Measurements from ENCODE around the gene PCBD1. TPM values are rescaled to one million over a fixed set of nuclear protein-coding genes. Genes with fewer than 3 reads are reported as not detected.

PCBD1 gene
- total RNA-seq, 2 donors from 2014 or later = 8.1 TPM

GRCh38 chr10:70858759-70859158 is 29.6 kb downstream of the PCBD1 start:
- Mint-ChIP-seq H3K27me3 (no peaks in the 10 kb centered on the region), H3K27ac (peak overlapping the region; percentile 67), H3K4me1 (peaks cover 2% of the 10 kb centered on the region), H3K4me3 (no peak overlapping the region), H3K36me3 (ENCODE audit: low read depth) (peaks cover 11% of the 10 kb centered on the region)
- H3K9me3 ChIP-seq (ENCODE audit: control insufficient read depth, low read length, poor library complexity, severe bottlenecking) = no peaks in the 10 kb centered on the region
- DNase-seq (no peak), ATAC-seq (no peak)

GRCh38 chr10:70856454-70856853 is 31.9 kb downstream of the PCBD1 start:
- Mint-ChIP-seq H3K36me3 (ENCODE audit: low read depth) (peaks cover 14% of the 10 kb centered on the region), H3K4me3 (no peak overlapping the region), H3K4me1 (peaks cover 7% of the 10 kb centered on the region), H3K27ac (no peak overlapping the region), H3K27me3 (no peaks in the 10 kb centered on the region)
- DNase-seq (no peak), ATAC-seq (no peak)
- H3K9me3 ChIP-seq (ENCODE audit: control insufficient read depth, low read length, poor library complexity, severe bottlenecking) = no peaks in the 10 kb centered on the region

DNA sequence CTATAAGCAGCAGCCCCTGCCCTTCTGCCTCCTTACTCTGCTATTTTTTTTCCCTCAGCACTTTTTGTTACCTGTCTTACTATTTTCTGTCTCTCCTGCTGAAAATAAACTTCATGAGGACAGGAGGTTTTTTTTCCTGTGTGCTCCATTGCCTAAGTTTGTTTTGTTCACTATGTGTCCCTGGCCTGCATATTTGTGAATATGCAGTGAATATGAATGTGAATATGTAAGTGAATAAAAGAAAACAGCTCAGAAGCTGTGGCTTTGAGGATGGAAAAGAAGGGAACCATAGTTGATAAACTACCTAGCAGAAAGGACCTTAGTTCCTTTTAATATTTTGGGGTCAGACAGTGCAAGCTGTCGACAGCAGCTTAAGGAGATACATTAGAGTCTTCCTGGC is 34.9 kb downstream of the PCBD1 start:
- Mint-ChIP-seq H3K36me3 (ENCODE audit: low read depth) (peaks cover 5% of the 10 kb centered on the region), H3K4me3 (no peak overlapping the region), H3K27me3 (no peaks in the 10 kb centered on the region), H3K27ac (no peak overlapping the region), H3K4me1 (peaks cover 12% of the 10 kb centered on the region)
- ATAC-seq (no peak), DNase-seq (no peak)
- no peaks in the 10 kb centered on the region for H3K9me3 ChIP-seq (ENCODE audit: control insufficient read depth, low read length, poor library complexity, severe bottlenecking)

DNA sequence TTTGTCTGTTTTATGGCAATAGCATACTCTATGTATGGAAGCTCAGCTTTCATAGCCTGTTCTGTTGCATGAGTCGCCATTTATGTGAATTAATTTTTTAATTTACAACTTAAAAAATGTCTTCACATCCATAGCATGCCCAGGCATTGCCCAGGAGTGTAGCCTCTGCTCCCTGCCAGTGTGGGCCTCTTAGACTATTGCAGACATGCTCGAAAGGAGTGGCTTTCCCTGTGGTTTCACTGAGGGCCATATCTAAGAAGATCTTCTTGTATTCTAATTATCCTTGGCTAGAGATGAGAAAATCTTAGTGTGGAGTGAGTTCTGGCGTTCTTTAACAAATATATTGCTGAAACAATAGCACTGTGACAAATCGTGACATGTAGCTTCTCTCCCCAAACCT is 35.3 kb downstream of the PCBD1 start:
- no peak overlapping the region for H3K27ac Mint-ChIP-seq
- no peak for DNase-seq
- peaks cover 5% of the 10 kb centered on the region for H3K36me3 Mint-ChIP-seq (ENCODE audit: low read depth)
- peaks cover 12% of the 10 kb centered on the region for H3K4me1 Mint-ChIP-seq
- no peak for ATAC-seq
- no peak overlapping the region for H3K4me3 Mint-ChIP-seq
- no peaks in the 10 kb centered on the region for H3K9me3 ChIP-seq (ENCODE audit: control insufficient read depth, low read length, poor library complexity, severe bottlenecking)
- H3K27me3 Mint-ChIP-seq = no peaks in the 10 kb centered on the region

DNA sequence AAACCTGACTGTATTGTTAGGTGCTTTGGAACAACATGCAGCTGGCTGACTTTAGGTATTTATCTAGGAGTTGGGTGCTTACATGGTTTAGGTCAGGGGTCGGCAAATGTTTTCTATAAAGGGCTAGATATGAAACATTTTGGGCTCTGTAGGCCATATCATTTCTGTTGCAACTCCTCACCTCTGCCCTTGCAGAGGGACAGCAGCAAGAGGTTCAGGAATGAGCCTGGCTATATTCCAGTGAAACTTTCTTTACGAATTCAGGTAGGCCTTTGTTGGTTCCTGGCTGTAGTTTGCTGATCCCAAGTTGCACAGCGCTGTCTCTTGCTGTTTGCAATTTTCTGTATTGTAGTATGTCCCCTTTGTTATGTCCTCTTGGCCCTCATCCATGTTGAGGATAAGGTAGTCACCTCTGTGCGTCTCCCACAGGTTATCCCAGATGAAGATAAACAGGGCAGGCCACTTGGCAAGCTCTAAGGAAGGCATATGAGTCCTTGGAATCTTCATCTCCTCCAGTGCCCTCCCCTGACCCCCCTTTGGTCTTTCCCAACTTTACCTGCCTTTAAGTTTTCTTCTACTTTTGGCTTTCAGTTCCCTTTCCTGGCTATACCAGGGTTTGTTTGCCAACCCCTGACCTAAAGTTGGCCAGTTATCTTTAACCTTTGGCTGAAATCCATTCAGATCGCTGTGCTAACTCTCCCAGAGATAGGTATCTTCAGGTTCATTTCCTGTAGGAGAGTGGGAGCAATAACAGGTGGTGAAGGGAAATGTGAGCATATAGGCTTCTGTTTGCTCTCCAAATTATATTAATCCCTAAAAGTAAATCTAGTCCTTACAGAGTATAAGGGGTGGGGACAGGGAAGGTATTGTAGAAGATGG is 36.5 kb downstream of the PCBD1 start:
- Mint-ChIP-seq H3K27me3 (no peaks in the 10 kb centered on the region), H3K4me1 (peaks cover 12% of the 10 kb centered on the region), H3K27ac (no peak overlapping the region), H3K36me3 (ENCODE audit: low read depth) (peaks cover 5% of the 10 kb centered on the region), H3K4me3 (no peak overlapping the region)
- no peaks in the 10 kb centered on the region for H3K9me3 ChIP-seq (ENCODE audit: control insufficient read depth, low read length, poor library complexity, severe bottlenecking)
- ATAC-seq = no peak
- DNase-seq = no peak

GRCh38 chr10:70850097-70850496 is 38.3 kb downstream of the PCBD1 start:
- H3K4me1 Mint-ChIP-seq = peaks cover 9% of the 10 kb centered on the region
- no peaks in the 10 kb centered on the region for H3K9me3 ChIP-seq (ENCODE audit: control insufficient read depth, low read length, poor library complexity, severe bottlenecking)
- no peak for ATAC-seq
- H3K4me3 Mint-ChIP-seq = no peak overlapping the region
- peaks cover 5% of the 10 kb centered on the region for H3K36me3 Mint-ChIP-seq (ENCODE audit: low read depth)
- DNase-seq = no peak
- no peak overlapping the region for H3K27ac Mint-ChIP-seq
- H3K27me3 Mint-ChIP-seq = no peaks in the 10 kb centered on the region

- H3K9me3 ChIP-seq (ENCODE audit: control insufficient read depth, low read length, poor library complexity, severe bottlenecking) = no peaks in the 10 kb centered on the region
- Mint-ChIP-seq H3K4me3 (no peak overlapping the region), H3K27ac (no peak overlapping the region), H3K36me3 (ENCODE audit: low read depth) (peaks cover 5% of the 10 kb centered on the region), H3K27me3 (no peaks in the 10 kb centered on the region), H3K4me1 (peaks cover 9% of the 10 kb centered on the region)
- DNase-seq (no peak), ATAC-seq (no peak)
Observed at GRCh38 chr10:70849582-70850016, 38.8 kb downstream of the PCBD1 start.

DNA sequence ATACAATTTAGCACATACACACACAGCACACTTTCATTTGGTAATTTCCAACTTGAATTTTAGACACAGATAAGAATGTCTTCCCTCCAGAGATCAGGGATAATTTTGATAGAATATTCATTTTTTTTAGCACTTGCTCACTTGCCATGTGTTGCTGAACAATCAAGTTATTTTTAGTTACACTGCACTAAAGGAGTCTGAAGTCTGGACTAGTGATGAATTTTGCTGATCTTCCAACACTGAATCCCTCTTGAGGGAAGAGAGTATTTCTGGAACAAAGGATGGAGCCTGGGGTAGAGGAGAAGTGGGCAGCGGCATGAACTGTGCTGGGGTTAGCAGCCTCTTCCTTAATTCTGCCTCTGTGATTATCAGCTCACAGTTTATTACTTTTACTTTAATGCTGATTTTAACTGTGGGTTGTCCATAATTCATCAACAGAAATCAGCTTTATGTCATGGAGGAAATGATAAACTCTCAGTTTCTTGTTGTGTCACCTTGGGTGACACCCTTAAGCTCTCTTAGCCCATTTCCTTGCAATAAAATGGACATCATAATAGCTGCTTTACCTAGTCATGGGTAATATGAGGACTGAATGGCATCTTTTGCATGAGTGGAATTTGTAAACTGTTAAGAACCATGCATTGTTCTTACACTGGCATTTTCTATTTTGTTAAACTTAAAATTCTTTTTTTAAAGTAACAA is 40.6 kb downstream of the PCBD1 start:
- H3K9me3 ChIP-seq (ENCODE audit: control insufficient read depth, low read length, poor library complexity, severe bottlenecking) = no peaks in the 10 kb centered on the region
- H3K4me1 Mint-ChIP-seq = peaks cover 13% of the 10 kb centered on the region
- no peak for ATAC-seq
- H3K4me3 Mint-ChIP-seq = no peak overlapping the region
- peaks cover 8% of the 10 kb centered on the region for H3K36me3 Mint-ChIP-seq (ENCODE audit: low read depth)
- no peaks in the 10 kb centered on the region for H3K27me3 Mint-ChIP-seq
- H3K27ac Mint-ChIP-seq = no peak overlapping the region
- no peak for DNase-seq

DNA sequence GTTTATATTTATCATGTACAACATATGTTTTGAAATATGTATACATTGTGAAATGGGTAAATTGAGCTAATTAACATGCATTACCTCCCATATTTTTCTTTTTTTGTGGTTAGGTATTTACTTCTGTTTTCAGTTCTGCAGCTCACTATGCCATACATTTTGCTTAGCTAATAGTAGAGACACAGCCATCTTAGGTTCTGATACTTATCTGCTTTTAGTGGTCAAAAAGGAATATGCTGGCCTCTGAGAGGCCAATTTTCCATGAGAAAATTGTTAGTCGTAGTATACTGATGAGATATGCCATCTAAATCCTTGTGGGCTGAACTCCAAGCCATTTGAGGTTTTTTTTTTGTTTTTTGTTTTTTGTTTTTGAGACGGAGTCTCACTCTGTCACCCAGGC is 41.6 kb downstream of the PCBD1 start:
- Mint-ChIP-seq H3K4me3 (no peak overlapping the region), H3K27me3 (no peaks in the 10 kb centered on the region), H3K27ac (no peak overlapping the region), H3K36me3 (ENCODE audit: low read depth) (peaks cover 10% of the 10 kb centered on the region), H3K4me1 (peaks cover 13% of the 10 kb centered on the region)
- no peak for DNase-seq
- no peak for ATAC-seq
- no peaks in the 10 kb centered on the region for H3K9me3 ChIP-seq (ENCODE audit: control insufficient read depth, low read length, poor library complexity, severe bottlenecking)

GRCh38 chr10:70845816-70846215 is 42.5 kb downstream of the PCBD1 start:
- no peaks in the 10 kb centered on the region for H3K27me3 Mint-ChIP-seq
- ATAC-seq = no peak
- H3K4me1 Mint-ChIP-seq = peaks cover 14% of the 10 kb centered on the region
- no peaks in the 10 kb centered on the region for H3K9me3 ChIP-seq (ENCODE audit: control insufficient read depth, low read length, poor library complexity, severe bottlenecking)
- no peak overlapping the region for H3K27ac Mint-ChIP-seq
- no peak overlapping the region for H3K4me3 Mint-ChIP-seq
- DNase-seq = no peak
- peaks cover 12% of the 10 kb centered on the region for H3K36me3 Mint-ChIP-seq (ENCODE audit: low read depth)

DNA sequence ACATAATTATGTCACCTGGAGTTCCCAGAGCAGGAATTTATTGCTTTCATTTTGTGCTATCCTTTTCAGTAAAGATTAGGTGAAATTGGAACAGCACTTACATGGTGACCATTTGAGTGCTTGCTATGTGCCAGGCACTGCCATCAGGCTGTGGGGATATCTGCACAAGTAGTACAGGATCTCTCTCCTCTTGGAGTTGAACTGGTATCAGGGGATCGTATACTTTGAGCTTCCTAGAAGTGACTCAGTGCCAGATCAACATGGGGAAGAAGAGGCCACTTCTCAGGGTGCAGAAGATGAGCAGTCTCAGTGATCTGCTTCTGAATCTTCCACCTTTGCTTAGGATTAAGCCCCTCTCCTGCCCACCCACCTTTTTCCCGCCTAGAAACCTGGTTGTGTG is 43.1 kb downstream of the PCBD1 start:
- H3K4me1 Mint-ChIP-seq = peaks cover 14% of the 10 kb centered on the region

GRCh38 chr10:70843776-70844489 is 44.4 kb downstream of the PCBD1 start:
- no peaks in the 10 kb centered on the region for H3K27me3 Mint-ChIP-seq
- no peak overlapping the region for H3K27ac Mint-ChIP-seq
- H3K4me3 Mint-ChIP-seq = no peak overlapping the region
- peaks cover 11% of the 10 kb centered on the region for H3K36me3 Mint-ChIP-seq (ENCODE audit: low read depth)
- DNase-seq = no peak
- ATAC-seq = no peak
- H3K4me1 Mint-ChIP-seq = peaks cover 10% of the 10 kb centered on the region
- H3K9me3 ChIP-seq (ENCODE audit: control insufficient read depth, low read length, poor library complexity, severe bottlenecking) = no peaks in the 10 kb centered on the region

More for the DNA sequence above, 43.1 kb downstream of the PCBD1 start:
- no peak overlapping the region for H3K4me3 Mint-ChIP-seq
- no peaks in the 10 kb centered on the region for H3K27me3 Mint-ChIP-seq
- no peak for DNase-seq
- peaks cover 12% of the 10 kb centered on the region for H3K36me3 Mint-ChIP-seq (ENCODE audit: low read depth)
- no peak for ATAC-seq
- H3K9me3 ChIP-seq (ENCODE audit: control insufficient read depth, low read length, poor library complexity, severe bottlenecking) = no peaks in the 10 kb centered on the region
- H3K27ac Mint-ChIP-seq = no peak overlapping the region

- Mint-ChIP-seq H3K4me1 (peaks cover 9% of the 10 kb centered on the region), H3K4me3 (no peak overlapping the region), H3K27me3 (no peaks in the 10 kb centered on the region), H3K27ac (no peak overlapping the region), H3K36me3 (ENCODE audit: low read depth) (peaks cover 12% of the 10 kb centered on the region)
- H3K9me3 ChIP-seq (ENCODE audit: control insufficient read depth, low read length, poor library complexity, severe bottlenecking) = no peaks in the 10 kb centered on the region
- DNase-seq = no peak
- ATAC-seq = no peak
Observed at GRCh38 chr10:70843333-70843732, 45.0 kb downstream of the PCBD1 start.
